Measurements from ENCODE around the gene PPP2R5C.

The PPP2R5C gene

GRCh38 chr14:101975231-101975630 is 213.7 kb downstream of the PPP2R5C start:
- no peak for DNase-seq
